Cardiac septum (tissue), 1 donor: ENCODE results near the gene GNPDA2. TPM values are rescaled to one million over a fixed set of nuclear protein-coding genes. Genes with fewer than 3 reads are reported as not detected.

ENCODE experiments used
- DNase-seq: peaks from one replicate; pipeline ENCODE4 v3.0.0-alpha.2; 2020; ENCODE audit warnings: low spot score
- intact Hi-C: fragments of 100-400 bp; cut with DNase I; formaldehyde crosslinking; loops from one replicate; pipeline ENCODE4 v1.14.0; 2022
- total RNA-seq: library from RNA; stranded (reverse); fragmentation: NEBNext Ultra II Directional; extraction: Animal tissue kit (Norgen Biotek cat#: 25700); gene quantifications from one replicate; pipeline ENCODE4 v1.2.1, GENCODE V29; 2021
- donor health status: DM: no; HTN: no; CAD: no.

The GNPDA2 gene
- total RNA-seq, 1 donor from 2014 or later: 16.4 TPM

DNA sequence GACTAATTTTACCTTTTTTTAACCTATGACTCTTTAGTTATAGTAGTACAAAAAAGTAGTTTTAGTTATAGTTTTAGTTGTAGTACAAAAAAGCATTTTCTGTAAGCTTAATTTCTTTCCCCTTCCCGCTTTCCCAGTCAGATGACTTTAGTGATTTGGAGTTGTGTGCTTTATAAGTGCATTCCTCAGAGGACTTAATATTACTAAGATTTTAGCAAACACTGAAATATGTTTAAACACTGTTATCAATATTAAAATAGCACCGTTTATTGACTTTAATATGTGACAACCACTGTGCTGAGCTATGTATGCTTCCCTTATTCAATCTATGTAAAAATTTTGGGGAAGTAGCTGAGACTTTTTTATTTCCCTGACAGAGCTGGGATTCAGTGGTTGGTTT lies 25.3 kb downstream of the GNPDA2 start:
- no peak for DNase-seq
- intact Hi-C loops: no loop called here

DNA sequence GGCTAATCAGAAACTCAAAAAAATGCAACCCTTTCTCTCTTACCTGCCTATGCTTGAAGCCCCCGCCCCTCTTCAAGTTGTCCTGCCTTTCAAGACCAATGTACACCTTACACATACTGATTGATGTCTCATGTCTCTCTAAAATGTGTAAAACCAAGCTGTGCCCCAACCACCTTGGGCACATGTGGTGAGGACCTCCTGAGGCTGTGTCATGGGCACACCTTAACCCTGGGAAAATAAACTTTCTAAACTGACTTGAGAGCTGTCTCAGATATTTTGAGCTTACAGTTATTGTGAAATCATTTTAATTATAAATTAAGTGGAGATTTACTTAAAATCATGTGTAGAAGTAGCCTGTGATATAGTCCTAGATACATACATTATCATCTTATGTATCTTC lies 25.9 kb downstream of the GNPDA2 start:
- no peak for DNase-seq
- intact Hi-C loops: no loop called here

DNA sequence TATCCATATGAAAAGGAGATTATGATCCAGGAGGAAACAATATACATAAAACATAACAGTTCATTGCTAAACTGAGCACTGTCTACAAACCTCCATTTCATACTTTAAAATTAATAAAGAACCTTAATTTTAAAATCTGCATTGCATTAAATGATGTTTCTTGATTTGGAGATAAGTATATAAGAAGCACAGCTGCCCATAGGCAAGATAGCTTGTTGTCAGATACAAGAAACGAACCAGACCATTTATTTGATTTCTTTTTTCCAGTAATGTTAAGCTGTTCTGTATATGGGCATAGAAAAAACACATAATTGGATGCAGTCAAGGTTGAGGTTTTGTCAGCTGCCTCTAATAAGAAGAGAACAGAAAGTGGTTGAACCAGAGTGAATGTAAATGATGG lies 41.7 kb downstream of the GNPDA2 start:
- no peak for DNase-seq
- intact Hi-C loops: no loop called here

DNA sequence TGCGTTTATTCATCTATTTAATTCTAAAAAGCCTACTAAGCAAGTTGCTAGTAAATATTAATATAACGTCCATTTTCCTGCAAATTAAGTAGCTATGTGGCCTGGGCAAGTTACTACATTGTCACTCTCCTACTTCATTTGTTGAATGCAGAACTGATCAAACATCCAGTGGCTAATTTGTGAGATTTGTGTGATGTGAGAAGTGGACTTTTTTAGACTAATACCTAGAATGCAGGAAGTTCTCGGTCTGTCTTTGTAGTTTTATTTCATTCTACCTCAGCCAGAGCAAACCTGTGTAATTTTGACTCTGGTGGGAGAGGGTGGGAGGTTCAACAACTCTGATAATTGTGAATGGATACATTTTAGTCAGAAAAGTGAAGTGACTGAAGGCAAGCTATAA lies 47.3 kb downstream of the GNPDA2 start:
- intact Hi-C loops: no loop called here

DNA sequence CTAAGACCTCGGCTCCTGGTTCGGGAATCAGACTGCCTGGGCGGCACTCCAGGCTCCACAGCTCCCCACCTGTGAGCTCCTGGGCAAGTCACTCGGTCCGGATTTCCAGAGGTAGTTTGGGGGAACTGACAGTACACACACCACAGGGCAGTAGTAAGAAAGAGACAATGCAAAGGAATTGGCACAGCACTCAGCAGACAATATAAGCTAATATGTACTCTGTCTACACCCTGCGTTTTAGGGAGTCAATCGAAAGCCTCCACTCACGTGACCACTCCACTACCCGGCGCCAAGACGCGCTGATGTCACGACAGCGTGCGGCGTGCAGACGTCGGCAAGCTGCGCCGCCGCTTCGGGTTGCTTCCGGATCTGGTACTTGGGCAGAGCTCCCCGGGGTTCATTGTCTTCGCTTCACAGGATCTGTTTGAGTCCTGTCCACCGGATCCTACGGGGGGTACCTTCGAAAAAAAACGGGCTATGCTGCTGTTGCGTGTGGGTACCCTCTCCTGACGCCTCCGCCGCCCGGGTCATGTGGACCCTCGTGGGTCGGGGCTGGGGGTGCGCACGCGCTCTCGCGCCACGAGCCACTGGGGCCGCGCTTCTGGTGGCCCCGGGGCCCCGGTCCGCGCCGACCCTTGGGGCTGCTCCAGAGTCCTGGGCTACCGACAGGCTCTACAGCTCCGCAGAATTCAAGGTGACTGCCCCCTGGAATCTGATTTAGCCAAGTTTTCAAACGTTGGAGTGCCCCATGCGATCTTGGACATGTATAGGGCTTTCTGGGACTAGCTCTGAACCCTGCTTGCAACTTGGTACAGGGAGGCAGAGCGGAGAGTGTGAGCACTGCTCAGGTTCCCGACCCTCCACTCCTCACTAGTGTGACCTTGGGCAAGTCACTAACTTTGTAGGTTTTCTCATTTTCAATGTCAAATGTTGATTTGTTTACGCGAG lies 48.0 kb downstream of the GNPDA2 start, which contains the start of gene GUF1:
Gene GUF1 (plus strand): TSS at position 327 of the 948 bp plus-strand sequence. CDS start 203 bp downstream, at position 530.
- intact Hi-C loops: loop anchor here (1.0 kb wide), 1 partner anchor 47 kb away; no protein-coding TSS in a partner anchor
- DNase-seq: peak; percentile 94

More for the DNA sequence above, 47.3 kb downstream of the GNPDA2 start:
- DNase-seq: no peak

DNA sequence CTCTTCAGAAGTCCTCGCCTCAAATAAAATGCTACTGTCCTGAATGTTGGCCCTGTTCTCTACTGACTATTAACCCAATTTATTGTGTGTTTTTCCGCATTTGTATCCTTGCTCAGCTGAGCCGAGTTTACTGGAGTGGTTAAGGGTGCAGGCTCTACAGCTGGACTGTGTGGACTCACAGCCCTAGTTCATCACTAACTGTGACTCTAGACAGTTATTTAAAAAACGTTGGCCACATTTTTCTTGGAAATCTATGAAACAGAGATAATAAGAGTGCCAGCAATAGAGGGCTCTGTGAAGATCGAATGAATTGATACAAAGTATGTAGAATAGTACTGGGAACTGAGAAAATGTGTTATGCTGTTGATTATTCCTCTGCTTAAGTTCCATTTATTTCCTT lies 51.0 kb downstream of the GNPDA2 start:
- DNase-seq: no peak
- intact Hi-C loops: no loop called here

DNA sequence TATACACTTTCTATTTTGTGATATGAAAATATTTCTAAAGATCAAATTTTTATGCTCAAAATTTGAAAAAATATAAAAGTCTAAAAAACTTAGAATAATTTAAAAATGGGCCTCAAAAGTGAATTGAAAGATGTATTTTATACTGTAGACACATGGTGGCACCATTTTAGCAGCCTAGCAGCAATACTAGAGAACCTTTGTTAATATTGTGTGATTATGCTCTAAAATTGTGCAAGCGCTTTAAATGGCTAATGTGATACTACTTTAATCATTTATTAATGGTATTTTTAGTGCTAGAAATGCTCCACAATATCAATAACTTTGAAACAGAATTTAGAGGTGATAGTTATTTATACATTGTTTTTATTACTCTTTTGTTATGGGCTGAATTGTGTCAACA lies 51.9 kb downstream of the GNPDA2 start:
- DNase-seq: no peak
- intact Hi-C loops: no loop called here

DNA sequence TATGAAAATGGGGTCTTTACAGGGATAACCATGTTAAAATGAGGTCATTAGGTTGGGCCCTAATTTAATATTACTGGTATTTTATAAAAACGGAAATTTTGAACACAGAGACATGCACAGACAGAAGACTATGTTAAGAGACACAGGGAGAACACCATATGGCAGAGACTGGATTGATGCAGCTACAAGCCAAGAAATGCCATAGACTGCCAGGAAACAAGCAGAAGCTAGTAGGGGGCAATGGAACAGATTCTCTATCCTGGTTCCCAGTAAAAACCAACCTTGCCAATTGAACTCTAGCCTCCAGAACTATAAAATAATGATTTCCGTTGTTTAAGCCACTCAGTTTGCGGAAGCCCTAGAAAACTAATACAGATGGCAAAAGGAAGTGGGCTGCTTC lies 54.7 kb downstream of the GNPDA2 start:
- intact Hi-C loops: no loop called here
- DNase-seq: no peak

DNA sequence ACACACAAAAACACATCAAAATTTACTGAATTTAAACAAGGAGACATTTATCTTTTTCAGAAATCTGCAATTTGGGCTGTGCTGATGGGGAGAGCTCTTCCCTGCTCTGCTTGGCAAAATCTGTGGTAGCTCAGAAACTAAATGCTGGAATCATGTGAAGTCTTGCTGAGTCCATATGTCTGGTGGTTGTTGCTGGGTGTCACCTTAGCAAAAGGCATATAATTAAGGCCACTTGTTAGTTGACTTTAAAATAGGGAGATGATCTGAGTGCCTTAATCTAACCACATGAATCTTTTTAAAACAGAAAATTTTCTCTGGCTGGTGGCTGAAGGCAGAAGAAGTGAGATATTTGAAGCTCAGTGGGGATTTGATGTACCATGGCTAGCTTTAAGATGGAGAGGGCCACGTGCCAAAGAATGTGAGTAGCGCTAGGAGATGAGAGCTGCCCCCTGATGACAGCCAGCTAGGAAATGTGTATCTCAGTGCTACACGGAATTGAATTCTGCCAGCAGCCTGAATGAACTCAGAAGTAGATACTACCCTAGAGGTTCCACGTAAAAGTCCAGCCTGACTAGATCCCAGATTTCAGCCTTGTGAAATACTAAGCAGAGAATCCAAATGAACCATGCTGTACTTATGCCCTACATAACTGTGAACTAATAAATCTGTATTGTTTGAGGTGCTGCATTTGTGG lies 55.7 kb downstream of the GNPDA2 start:
- intact Hi-C loops: no loop called here
- no peak for DNase-seq

DNA sequence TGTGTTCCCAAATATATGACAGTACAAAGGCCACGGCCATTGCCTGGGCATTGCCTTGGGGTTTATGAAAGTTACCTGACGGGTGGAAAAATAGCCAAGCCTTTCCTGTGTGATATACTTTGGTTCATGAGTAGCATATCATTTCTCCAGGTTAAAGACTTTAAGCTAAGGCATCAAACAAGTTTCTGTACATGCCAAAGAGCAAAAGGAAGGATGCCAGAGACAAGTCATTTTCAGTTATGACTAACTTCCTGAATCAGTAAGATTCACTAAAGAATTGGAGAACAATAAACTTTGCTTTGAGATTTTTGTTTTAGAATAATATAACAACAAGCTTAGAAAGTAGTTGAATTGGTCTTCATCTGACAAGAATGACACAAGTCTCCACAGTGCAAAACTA lies 57.8 kb downstream of the GNPDA2 start:
- intact Hi-C loops: no loop called here
- DNase-seq: no peak

DNA sequence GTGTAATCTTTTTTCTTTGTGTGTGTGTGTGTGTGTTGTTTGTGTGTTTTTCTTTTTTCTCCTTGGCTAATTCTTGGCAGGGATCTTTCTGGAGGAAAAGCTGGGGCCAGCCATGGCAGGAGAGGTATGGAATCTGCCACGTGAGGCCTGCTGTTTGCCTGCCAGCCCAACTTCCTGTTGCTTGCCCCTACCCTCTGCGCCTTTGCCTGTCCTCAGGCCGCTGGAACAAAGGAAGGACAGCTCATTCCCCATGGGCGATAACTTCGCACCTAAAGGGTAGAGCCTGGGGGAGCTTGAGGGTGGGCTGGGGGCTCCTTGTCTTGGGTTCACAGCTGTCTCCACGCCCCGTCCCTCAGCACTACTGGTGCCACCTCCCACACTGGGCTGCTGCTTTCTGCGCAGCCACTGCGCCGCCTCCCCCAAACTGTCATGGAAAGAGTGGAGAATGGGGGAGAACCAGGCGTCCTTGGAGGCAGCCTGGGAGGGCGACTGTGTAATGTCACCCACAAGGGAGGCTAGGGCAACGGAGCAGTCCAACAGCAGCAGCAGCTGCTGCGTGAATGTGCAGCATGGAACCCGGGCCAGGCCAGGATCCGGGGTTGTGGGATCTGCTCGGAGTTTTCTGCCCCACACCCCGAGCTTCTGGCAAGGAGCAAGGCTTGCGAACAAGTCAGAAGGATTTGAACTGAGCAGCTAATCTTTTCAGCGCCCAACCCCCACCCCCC lies 62.7 kb downstream of the GNPDA2 start:
- no peak for DNase-seq
- intact Hi-C loops: no loop called here

DNA sequence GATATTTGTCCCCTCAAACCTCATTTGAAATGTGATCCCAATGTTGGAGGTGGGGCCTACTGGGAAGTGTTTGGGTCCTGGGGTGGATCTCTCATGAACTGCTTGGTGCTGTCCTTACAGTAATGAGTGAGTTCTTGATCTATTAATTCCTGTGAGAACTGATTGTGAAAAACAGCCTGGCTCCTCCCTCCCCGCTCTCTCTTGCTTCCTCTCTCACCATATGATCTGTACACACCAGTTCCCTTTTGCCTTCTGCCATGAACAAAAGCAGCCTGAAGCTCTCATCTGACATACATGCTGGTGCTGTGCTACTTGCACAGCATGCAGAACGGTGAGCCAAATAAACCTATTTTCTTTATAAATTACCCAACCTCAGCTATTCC lies 63.7 kb downstream of the GNPDA2 start:
- intact Hi-C loops: no loop called here
- DNase-seq: no peak

DNA sequence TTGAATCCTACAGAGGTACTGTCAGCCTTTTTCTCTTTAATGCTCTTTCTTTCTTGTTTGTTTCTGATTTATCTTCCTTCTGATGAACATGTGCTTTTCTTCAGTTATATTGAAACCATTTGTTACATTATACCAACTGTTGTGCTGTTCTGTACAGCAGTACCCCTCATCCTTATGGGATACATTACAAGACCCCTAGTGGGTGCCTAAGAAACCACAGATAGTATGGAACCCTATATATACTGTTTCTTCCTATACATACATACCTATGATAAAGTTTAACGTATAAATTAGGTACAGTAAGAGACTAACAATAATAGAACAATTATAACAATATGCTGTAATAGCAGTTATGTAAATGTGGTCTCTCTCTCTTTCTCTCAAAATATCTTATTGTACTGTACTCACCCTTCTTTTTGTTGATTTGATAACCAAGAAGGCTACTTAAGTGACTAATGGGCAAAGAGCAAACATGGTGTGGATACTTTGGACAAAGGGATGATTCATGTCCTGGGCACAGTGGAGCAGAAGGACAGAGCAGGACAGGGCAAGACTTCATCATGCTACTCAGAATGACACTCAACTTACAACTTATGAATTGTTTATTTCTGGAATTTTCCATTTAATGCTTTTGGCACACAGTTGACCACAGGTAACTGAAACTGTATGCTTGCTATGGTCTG lies 64.3 kb downstream of the GNPDA2 start:
- no peak for DNase-seq
- intact Hi-C loops: no loop called here

DNA sequence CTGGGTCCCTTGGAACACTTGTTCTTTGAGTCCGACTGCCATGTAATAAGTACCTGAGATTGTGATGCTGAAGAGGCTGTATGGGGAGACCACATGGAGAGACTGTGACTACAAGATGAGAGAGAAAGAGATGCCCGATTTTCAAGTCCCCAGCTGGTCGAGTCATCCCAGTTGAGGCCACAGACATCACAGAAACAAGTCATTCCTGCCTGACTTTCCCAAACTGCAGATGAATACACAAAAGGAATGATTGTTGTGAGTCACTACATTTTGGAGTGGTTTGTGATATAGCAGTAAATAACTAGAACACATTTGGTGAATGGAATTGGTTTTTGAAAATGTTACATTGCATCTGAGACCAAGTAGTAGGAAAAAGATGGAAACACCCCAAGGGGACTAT lies 66.0 kb downstream of the GNPDA2 start:
- DNase-seq: no peak
- intact Hi-C loops: no loop called here

DNA sequence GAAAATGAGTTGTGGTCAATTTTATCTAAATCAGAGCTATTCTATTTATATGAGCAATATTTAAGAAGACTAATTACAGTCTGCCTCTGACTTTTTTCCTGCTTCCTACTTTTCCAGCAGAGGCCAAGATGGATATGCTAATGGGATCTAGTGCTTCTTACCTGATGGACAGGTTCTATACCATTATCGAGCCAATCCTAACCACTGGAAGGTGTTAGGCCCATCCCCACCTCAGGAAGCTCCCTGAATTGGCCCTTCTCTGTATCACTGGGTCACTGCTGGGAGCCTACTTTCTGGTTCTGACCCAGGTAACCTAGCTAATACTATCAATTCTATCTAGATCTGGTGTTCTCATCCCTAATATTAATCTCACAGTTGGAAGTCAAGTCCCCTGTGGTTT lies 74.4 kb downstream of the GNPDA2 start:
- intact Hi-C loops: no loop called here
- DNase-seq: no peak

Other genes with a start within 250 kb of the GNPDA2 start
- gene YIPF7, start 74.9 kb downstream of the GNPDA2 start, total RNA-seq: 0.62 TPM
- gene GUF1, start 48.1 kb downstream of the GNPDA2 start, total RNA-seq: 22.8 TPM